HepG2 (cell line): Measurements from ENCODE around the gene AGRN. TPM values are rescaled to one million over a fixed set of nuclear protein-coding genes. Genes with fewer than 3 reads are reported as not detected.

ENCODE experiments used
- ATAC-seq: fragments of 200-7000 bp; cut with Tn5 transposase; 3 replicates; pipeline ENCODE4 v1.9.1; 2020; ENCODE audit warnings: mild to moderate bottlenecking, moderate library complexity
- BruUV-seq: library from RNA; stranded (reverse); fragments of 400-500 nt; replicated peaks from 2 replicates; lab custom pipeline; 2021; lab: Mats Ljungman, UMichigan
- CTCF ChIA-PET: fragments of 300-600 bp; formaldehyde crosslinking; extraction: SDS; loops from one replicate; lab custom pipeline; 2021; ENCODE audit warnings: low total read pairs, inconsistent platforms, low intra/inter-chr PET ratio; lab: Yijun Ruan, JAX
- POLR2A ChIA-PET: fragments of 350-600 bp; sonication (Branson Sonifier 250); formaldehyde crosslinking; loops from one replicate; lab custom pipeline; 2020; ENCODE audit warnings: antibody characterized with exemption, inconsistent platforms; lab: Yijun Ruan, JAX
- DNase-seq: peaks from one replicate; pipeline ENCODE4 v3.0.0-alpha.2; 2015; ENCODE audit warnings: low spot score
- FAIRE-seq: peaks from 3 replicates; lab custom pipeline; 2011; peaks lifted over from hg19 to GRCh38; lab: Jason Lieb, UNC
- H2AFZ ChIP-seq: one replicate; pipeline ENCODE4 v1.6.1; 2011; ENCODE audit warnings: low read length, inconsistent platforms
- H3K27ac ChIP-seq: fragments of 300-600 bp; 3 replicates; pipeline ENCODE4 v1.8.0; 2011; ENCODE audit warnings: mixed run types, mild to moderate bottlenecking, mixed read lengths, low read length, inconsistent platforms; ENCODE audit not compliant: insufficient read depth; ENCODE audit errors: extremely low read length
- H3K27me3 ChIP-seq, 2 experiments: fragments of 200-600 bp in 1 of 2; 2 replicates in 1 of 2; 3 replicates in 1 of 2; pipeline versions ENCODE4 v1.6.0 to v1.8.0; 2011; ENCODE audit warnings: low read length in 2 of 2, mild to moderate bottlenecking in 2 of 2, moderate library complexity in 2 of 2, inconsistent platforms in 1 of 2; ENCODE audit not compliant: insufficient read depth in 2 of 2, control insufficient read depth in 1 of 2
- H3K36me3 ChIP-seq, 2 experiments: fragments of 200-600 bp in 1 of 2; replicated peaks in 1 of 2; 2 replicates in 1 of 2; 3 replicates in 1 of 2; pipeline versions ENCODE4 v1.5.1 to v1.8.0; 2011; ENCODE audit warnings: low read length in 2 of 2, inconsistent platforms in 1 of 2; ENCODE audit not compliant: insufficient read depth in 2 of 2, control insufficient read depth in 1 of 2
- H3K4me1 ChIP-seq: 2 replicates; pipeline ENCODE4 v1.5.1; 2012; ENCODE audit warnings: low read length, inconsistent platforms; ENCODE audit not compliant: insufficient read depth
- H3K4me2 ChIP-seq: 2 replicates; pipeline ENCODE4 v1.6.0; 2011; ENCODE audit warnings: low read depth, low read length, inconsistent platforms
- H3K4me3 ChIP-seq, 3 experiments: fragments of 200-600 bp in 1 of 3; sonication (generic), shearing (Covaris generic) in 1 of 3; replicated peaks in 1 of 3; 2 replicates each; pipeline ENCODE4 v1.5.1; 2011 to 2016; ENCODE audit warnings: low read length in 3 of 3, inconsistent platforms in 2 of 3, low read depth in 2 of 3, mild to moderate bottlenecking in 2 of 3, control low read depth in 1 of 3, mixed read lengths in 1 of 3; ENCODE audit not compliant: insufficient read depth in 1 of 3
- H3K79me2 ChIP-seq: one replicate; pipeline ENCODE4 v1.6.1; 2011; ENCODE audit warnings: low read length, inconsistent platforms; ENCODE audit not compliant: insufficient read depth
- H3K9ac ChIP-seq: 2 replicates; pipeline ENCODE4 v1.6.0; 2011; ENCODE audit warnings: mild to moderate bottlenecking, low read depth, low read length, inconsistent platforms; ENCODE audit not compliant: insufficient read depth
- H3K9me3 ChIP-seq: 2 replicates; pipeline ENCODE4 v1.5.1; 2012; ENCODE audit warnings: mild to moderate bottlenecking, low read length
- H4K20me1 ChIP-seq: 2 replicates; pipeline ENCODE4 v1.6.0; 2011; ENCODE audit warnings: inconsistent platforms, mild to moderate bottlenecking, low read length, moderate library complexity; ENCODE audit not compliant: insufficient read depth
- AGO1 ChIP-seq: fragments of 200-400 bp; formaldehyde crosslinking; IDR thresholded peaks from 2 replicates; pipeline ENCODE4 v1.6.1; 2017; ENCODE audit warnings: mild to moderate bottlenecking, low read depth, low read length, moderate library complexity; ENCODE audit not compliant: poor library complexity, severe bottlenecking
- KLF12 ChIP-seq: sonication (generic); formaldehyde crosslinking; IDR thresholded peaks from 2 replicates; pipeline ENCODE4 v1.4.0; 2020; ENCODE audit warnings: missing genetic modification reagents, borderline replicate concordance
- MEF2D ChIP-seq: sonication (generic); formaldehyde crosslinking; IDR thresholded peaks from 2 replicates; pipeline ENCODE4 v1.5.1; 2020; ENCODE audit warnings: mild to moderate bottlenecking, missing genetic modification reagents
- NONO ChIP-seq, 2 experiments: fragments of 450-650 bp in 1 of 2; sonication (generic) in 1 of 2; formaldehyde crosslinking in 1 of 2; IDR thresholded peaks in 1 of 2; conservative IDR thresholded peaks in 1 of 2; 2 replicates each; pipeline versions ENCODE4 v1.6.1 to v1.8.0; 2017 to 2022; ENCODE audit warnings: mild to moderate bottlenecking in 1 of 2, missing genetic modification reagents in 1 of 2, moderate library complexity in 1 of 2
- RBFOX2 ChIP-seq: fragments of 200-400 bp; formaldehyde crosslinking; IDR thresholded peaks from 2 replicates; pipeline ENCODE4 v1.6.1; 2017; ENCODE audit warnings: low read depth, mild to moderate bottlenecking, low read length
- SP1 ChIP-seq, 2 experiments: fragments of 450-650 bp in 1 of 2; sonication (generic) in 1 of 2; formaldehyde crosslinking in 1 of 2; IDR thresholded peaks; 2 replicates each; pipeline versions ENCODE4 v1.4.0 to v1.6.1; 2016 to 2020; ENCODE audit warnings: missing genetic modification reagents in 1 of 2
- ZBTB42 ChIP-seq: sonication (generic); formaldehyde crosslinking; IDR thresholded peaks from 2 replicates; pipeline ENCODE4 v1.5.0; 2020; ENCODE audit warnings: mild to moderate bottlenecking, missing genetic modification reagents
- ZNF234 ChIP-seq: sonication (generic); formaldehyde crosslinking; conservative IDR thresholded peaks from 2 replicates; pipeline ENCODE4 v1.5.1; 2020; ENCODE audit warnings: mild to moderate bottlenecking, missing genetic modification reagents
- ZNF777 ChIP-seq: sonication (generic); formaldehyde crosslinking; IDR thresholded peaks from 2 replicates; pipeline ENCODE4 v1.4.0; 2020; ENCODE audit warnings: missing genetic modification reagents
- ZSCAN20 ChIP-seq: sonication (generic); formaldehyde crosslinking; IDR thresholded peaks from 2 replicates; pipeline ENCODE4 v1.4.0; 2020; ENCODE audit warnings: missing genetic modification reagents, mild to moderate bottlenecking, borderline replicate concordance
- WGBS: methylation state at CpG from one replicate; pipeline ENCODE4 v1.1.6; 2017; ENCODE audit warnings: low lambda C conversion rate; 5-methylcytosine and 5-hydroxymethylcytosine counted together
- in situ Hi-C: cut with HindIII; loops from 2 replicates; pipeline ENCODE4 v1.10.0; 2017; ENCODE audit warnings: low pct_unique_long_range_greater_than_20kb; ENCODE audit not compliant: extremely low pct_ligation_motif_present
- intact Hi-C: fragments of 100-400 bp; cut with micrococcal nuclease; formaldehyde crosslinking; loops from one replicate; pipeline ENCODE4 v1.10.0; 2022; ENCODE audit not compliant: unreplicated experiment
- polyA plus RNA-seq, 8 experiments: library from polyadenylated mRNA; depleted of rRNA in 3 of 8; stranded (reverse) in 7 of 8; unstranded in 1 of 8; fragments of >200 nt; fragmentation: Illumina TruSeq in 4 of 8; extraction: Trizol in 4 of 8; gene quantifications; 2 replicates each; pipeline versions ENCODE4 v1.2.1 to v1.2.3, GENCODE V29; 2011 to 2016; ENCODE audit warnings: low read depth in 4 of 8, missing spikeins in 1 of 8, mixed read lengths in 1 of 8; ENCODE audit not compliant: insufficient read depth in 1 of 8
- total RNA-seq, 5 experiments: library from RNA; depleted of rRNA; stranded (reverse); fragments of >200 nt; fragmentation: Illumina TruSeq; extraction: Trizol; gene quantifications; 2 replicates each; pipeline ENCODE4 v1.2.3, GENCODE V29; 2016; ENCODE audit warnings: low read depth in 1 of 5
- TF ChIP-seq, protein P1 (sequence below): sonication (generic); formaldehyde crosslinking; conservative IDR thresholded peaks from 2 replicates; pipeline ENCODE4 v1.4.0; 2020; ENCODE audit warnings: missing genetic modification reagents
- TF ChIP-seq, protein P2 (sequence below): sonication (generic); formaldehyde crosslinking; IDR thresholded peaks from 2 replicates; pipeline ENCODE4 v1.4.0; 2020; ENCODE audit warnings: mild to moderate bottlenecking, low read depth, missing genetic modification reagents

AGRN gene
- total and polyA plus RNA-seq, 2 of the 13 experiments (the other 11 are each of a cell fraction or from before 2014, with no cell fraction given) = 29.8 to 65.2 TPM

DNA sequence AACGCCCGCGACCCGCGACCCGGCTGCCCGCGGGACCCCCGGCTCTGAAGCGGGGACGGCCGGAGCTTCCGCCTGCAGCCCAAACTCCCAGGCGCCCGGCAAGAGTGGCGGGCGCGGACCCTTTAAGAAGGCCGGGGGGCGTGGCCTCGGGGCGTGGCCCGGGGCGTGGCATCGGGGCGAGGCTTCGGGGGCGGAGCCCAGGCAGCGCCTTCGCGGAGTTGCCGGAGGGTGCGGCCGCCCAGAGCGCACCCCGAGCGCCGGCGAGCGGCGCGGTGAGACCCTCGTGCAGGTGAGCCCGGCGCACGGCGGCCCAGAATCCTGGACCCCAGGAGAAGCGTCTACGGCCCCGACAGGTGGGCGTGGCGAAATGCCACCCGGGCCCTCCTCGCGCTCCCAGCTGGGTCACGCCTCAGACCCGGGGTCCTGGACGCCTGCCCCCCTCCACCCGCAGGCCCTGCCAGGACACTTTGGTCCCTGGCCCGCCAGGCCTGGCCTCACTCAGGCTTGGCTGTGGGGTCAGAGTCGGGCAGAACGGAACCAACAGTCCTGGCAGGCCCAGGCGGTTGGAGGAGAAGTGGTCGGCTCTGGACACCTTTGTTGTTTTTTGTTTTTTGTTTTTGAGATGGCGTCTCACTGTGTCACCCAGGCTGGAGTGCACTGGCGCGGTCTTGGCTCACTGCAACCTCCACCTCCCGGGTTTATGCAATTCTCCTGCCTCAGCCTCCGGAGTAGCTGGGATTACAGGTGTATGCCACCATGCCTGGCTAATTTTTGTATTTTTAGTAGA, 39.8 kb downstream of the AGRN start (continued):
- TF ChIP-seq ZSCAN20 (CRISPR knock-in tag) = 0 out of 2 replicates have a peak, but pooled peaks have one; percentile 56
- TF ChIP-seq KLF12 (CRISPR knock-in tag) = peak; percentile 90; the same call in 1 of the 2 replicates
- TF ChIP-seq, protein P1, sequence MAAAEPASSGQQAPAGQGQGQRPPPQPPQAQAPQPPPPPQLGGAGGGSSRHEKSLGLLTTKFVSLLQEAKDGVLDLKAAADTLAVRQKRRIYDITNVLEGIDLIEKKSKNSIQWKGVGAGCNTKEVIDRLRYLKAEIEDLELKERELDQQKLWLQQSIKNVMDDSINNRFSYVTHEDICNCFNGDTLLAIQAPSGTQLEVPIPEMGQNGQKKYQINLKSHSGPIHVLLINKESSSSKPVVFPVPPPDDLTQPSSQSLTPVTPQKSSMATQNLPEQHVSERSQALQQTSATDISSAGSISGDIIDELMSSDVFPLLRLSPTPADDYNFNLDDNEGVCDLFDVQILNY = 0 out of 2 replicates have a peak, but pooled peaks have one; percentile 10

DNA sequence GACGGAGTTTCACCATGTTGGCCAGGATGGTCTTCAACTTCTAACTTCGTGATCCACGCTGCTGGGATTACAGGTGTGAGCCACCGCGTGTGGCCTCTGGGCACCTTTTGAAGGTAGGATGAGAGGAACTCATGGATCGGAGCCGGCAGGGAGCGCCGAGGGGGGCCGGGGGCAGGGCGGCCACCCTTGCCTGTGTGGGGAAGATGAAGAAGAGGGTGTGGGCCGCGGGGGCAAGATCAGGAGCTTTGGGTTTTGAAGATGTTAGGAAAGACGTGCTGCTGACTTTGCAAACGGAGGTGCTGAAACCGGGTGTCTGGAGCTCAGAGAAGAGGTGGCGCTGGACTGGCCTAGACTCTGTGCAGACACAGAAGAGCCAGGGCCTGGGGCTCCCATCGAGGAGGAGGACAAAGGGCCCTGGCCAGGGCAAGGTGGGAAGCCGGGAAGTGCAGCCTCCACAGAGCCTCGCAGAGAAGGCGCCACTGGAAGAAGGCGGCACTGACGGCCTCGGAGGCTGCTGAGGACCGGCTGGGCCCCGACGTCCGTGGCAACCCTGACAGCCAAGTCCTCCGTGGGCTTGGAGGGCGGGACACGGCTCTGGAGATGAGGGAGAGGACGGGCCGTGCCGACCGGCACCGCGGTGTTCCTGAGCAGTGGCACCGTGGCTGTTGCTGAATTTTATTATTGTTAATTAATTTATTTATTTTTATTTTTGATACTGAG, 40.5 kb downstream of the AGRN start:
- CTCF ChIA-PET = interaction anchor here (1.1 kb wide), 1 partner anchor 45 kb away, joined by 3 read pairs; no protein-coding TSS in a partner anchor
- FAIRE-seq = no peak
- intact Hi-C loops = no loop called here

More for the DNA sequence above, 40.5 kb downstream of the AGRN start:
- Histone ChIP-seq H3K4me1 (peaks cover 47% of the 10 kb centered on the region), H3K27me3 (no peaks in the 10 kb centered on the region), H3K79me2 (no peaks in the 10 kb centered on the region), H3K4me2 (peak overlapping the region; percentile 95), H4K20me1 (no peaks in the 10 kb centered on the region), H3K9me3 (no peaks in the 10 kb centered on the region), H2AFZ (no peak overlapping the region), H3K4me3 (peak overlapping the region in 2 of 3 experiments; percentile 87 to 96; a peak in 3 of 6 replicates), H3K9ac (peak overlapping the region; percentile 72; the same call in 1 of the 2 replicates), H3K27ac (no peak overlapping the region), H3K36me3 (no peaks in the 10 kb centered on the region)
- no peak for ATAC-seq
- in situ Hi-C loops = no loop called here
- 83% methylated on average over 37 of the region's 38 CpGs for WGBS
- BruUV-seq = no TSS peak
- no peak for TF ChIP-seq MEF2D (CRISPR knock-in tag)
- TF ChIP-seq ZBTB42 (CRISPR knock-in tag) = no peak
- peak; percentile 19 for TF ChIP-seq AGO1
- no peak for TF ChIP-seq NONO (IDR thresholded peaks at IDR 0.05)
- TF ChIP-seq NONO (CRISPR knock-in tag; conservative IDR thresholded peaks at IDR 0.05) = no peak
- no peak for TF ChIP-seq SP1 (IDR thresholded peaks at IDR 0.05)
- no peak for TF ChIP-seq SP1 (CRISPR knock-in tag; IDR thresholded peaks at IDR 0.05)
- TF ChIP-seq, protein P2, sequence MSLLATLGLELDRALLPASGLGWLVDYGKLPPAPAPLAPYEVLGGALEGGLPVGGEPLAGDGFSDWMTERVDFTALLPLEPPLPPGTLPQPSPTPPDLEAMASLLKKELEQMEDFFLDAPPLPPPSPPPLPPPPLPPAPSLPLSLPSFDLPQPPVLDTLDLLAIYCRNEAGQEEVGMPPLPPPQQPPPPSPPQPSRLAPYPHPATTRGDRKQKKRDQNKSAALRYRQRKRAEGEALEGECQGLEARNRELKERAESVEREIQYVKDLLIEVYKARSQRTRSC (CRISPR knock-in tag) = no peak
- no peak for TF ChIP-seq ZNF777 (CRISPR knock-in tag)
- no peak for TF ChIP-seq ZNF234 (CRISPR knock-in tag)
- TF ChIP-seq RBFOX2 = peak; percentile 49; the same call in 1 of the 2 replicates
- DNase-seq = no peak
- POLR2A ChIA-PET = interaction anchor here (1.3 to 3.1 kb wide), 5 partner anchors 19 to 94 kb away, joined by 3 to 20 read pairs (median 6); partner anchors contain the start of gene PLEKHN1
